ENCODE results near the gene ABCA1.

Gene ABCA1

DNA sequence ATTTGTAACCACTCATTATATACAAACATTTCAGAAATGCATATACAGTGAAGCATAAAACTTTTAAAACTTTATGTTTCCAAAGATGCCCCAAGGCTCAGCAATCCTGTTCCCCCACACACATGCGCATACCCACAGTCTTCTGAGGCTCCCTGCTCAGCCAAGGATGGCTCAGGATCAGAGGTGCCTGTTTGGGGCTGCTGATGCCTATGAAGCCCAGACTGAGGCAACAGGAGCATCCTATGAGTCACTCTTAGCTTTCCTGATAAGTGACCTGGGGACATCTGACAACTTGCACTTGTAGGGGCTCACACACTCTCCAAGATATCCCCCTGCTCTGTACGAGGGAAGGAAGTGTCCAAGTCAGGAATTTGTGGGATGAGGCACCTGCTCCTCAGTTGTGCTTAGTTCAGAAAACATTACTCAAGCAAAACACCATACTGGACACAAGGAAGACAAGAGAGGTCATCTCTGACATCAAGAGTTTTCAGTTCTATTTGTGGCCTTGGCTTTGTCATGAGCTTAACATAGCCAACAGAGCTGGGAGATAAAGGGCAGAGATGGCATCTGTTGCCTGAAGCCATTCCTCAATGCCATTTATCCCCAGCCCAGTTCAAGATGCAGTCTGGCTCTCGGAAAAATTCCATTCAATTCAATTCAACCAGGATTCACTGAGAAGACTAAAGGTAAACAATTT lies 101.7 kb downstream of the ABCA1 start:
- no peak for TF ChIP-seq EZH2phosphoT487 (IDR thresholded peaks at IDR 0.05; ENCODE audit: low read depth)
- TF ChIP-seq, protein P1, sequence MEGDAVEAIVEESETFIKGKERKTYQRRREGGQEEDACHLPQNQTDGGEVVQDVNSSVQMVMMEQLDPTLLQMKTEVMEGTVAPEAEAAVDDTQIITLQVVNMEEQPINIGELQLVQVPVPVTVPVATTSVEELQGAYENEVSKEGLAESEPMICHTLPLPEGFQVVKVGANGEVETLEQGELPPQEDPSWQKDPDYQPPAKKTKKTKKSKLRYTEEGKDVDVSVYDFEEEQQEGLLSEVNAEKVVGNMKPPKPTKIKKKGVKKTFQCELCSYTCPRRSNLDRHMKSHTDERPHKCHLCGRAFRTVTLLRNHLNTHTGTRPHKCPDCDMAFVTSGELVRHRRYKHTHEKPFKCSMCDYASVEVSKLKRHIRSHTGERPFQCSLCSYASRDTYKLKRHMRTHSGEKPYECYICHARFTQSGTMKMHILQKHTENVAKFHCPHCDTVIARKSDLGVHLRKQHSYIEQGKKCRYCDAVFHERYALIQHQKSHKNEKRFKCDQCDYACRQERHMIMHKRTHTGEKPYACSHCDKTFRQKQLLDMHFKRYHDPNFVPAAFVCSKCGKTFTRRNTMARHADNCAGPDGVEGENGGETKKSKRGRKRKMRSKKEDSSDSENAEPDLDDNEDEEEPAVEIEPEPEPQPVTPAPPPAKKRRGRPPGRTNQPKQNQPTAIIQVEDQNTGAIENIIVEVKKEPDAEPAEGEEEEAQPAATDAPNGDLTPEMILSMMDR (IDR thresholded peaks at IDR 0.05; ENCODE audit: low read depth, low read length), result no peak
- Histone ChIP-seq H4K20me1 (ENCODE audit: insufficient read depth, low read length) (no peaks in the 10 kb centered on the region), H3K9ac (ENCODE audit: low read length) (no peak overlapping the region), H3K4me3 (ENCODE audit: low read length) (no peak overlapping the region), H3K27me3 (ENCODE audit: low read depth, low read length) (peaks cover 17% of the 10 kb centered on the region; the same call in 1 of the 2 replicates), H3K36me3 (replicated peaks; ENCODE audit: low read depth, low read length) (no peaks in the 10 kb centered on the region), H3K79me2 (ENCODE audit: low read length) (no peaks in the 10 kb centered on the region), H3K27ac (ENCODE audit: low read length) (no peak overlapping the region), H3K9me3 (ENCODE audit: insufficient read depth, low read length) (no peaks in the 10 kb centered on the region), H3K4me1 (ENCODE audit: low read length) (no peaks in the 10 kb centered on the region), H3K4me2 (ENCODE audit: low read length) (no peak overlapping the region), H2AFZ (ENCODE audit: low read depth, low read length) (no peak overlapping the region)

DNA sequence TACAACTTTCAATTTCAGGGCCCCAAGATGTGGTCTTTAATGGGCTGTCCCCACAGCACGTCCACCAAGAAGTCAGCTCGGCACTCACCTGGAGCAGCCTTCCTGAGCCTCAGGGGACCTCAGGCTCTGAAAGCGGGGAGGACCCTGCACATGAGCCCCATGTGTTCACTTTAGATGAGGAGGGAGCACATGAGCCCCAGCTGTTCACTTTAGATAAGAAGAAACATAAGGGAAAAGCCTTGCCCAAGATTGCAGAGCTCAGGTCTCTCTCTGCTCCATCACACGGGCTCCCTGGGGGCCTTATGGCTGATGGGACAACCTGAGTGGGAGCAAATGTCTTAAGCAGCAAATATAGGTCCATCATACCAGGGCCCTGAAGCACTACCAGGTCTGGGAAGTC lies 107.6 kb downstream of the ABCA1 start:
- H3K4me3 ChIP-seq (ENCODE audit: low read length), result no peak overlapping the region
- H3K4me2 ChIP-seq (ENCODE audit: low read length), result no peak overlapping the region
- peaks cover 7% of the 10 kb centered on the region; the same call in 1 of the 2 replicates for H3K27me3 ChIP-seq (ENCODE audit: low read depth, low read length)
- H3K9ac ChIP-seq (ENCODE audit: low read length), result no peak overlapping the region
- H3K27ac ChIP-seq (ENCODE audit: low read length), result no peak overlapping the region
- H2AFZ ChIP-seq (ENCODE audit: low read depth, low read length), result no peak overlapping the region
- no peaks in the 10 kb centered on the region for H3K79me2 ChIP-seq (ENCODE audit: low read length)
- no peak for TF ChIP-seq EZH2phosphoT487 (IDR thresholded peaks at IDR 0.05; ENCODE audit: low read depth)
- TF ChIP-seq, protein P1 (IDR thresholded peaks at IDR 0.05; ENCODE audit: low read depth, low read length), result no peak
- H3K9me3 ChIP-seq (ENCODE audit: insufficient read depth, low read length), result no peaks in the 10 kb centered on the region
- no peaks in the 10 kb centered on the region for H4K20me1 ChIP-seq (ENCODE audit: insufficient read depth, low read length)
- H3K36me3 ChIP-seq (replicated peaks; ENCODE audit: low read depth, low read length), result no peaks in the 10 kb centered on the region
- H3K4me1 ChIP-seq (ENCODE audit: low read length), result no peaks in the 10 kb centered on the region

DNA sequence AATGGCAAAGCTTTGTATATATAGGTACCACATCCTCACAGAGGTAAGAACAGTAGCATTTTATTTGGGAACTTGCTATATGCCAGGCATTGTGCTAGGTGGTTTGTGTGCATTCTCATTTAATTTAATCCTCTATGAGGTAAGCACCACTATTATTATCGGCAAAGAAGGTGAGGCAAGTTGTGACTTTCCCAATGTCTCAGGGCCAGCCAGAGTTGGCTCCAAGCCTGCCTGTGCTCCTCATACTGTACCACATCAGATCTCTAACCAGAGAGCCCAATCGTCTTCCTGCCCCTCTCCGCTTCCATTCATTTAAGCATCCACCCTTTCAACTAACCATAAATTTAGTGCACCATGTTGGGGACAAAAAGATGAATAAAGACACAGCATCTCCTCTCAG lies 108.9 kb downstream of the ABCA1 start:
- Histone ChIP-seq H3K9ac (ENCODE audit: low read length) (no peak overlapping the region), H2AFZ (ENCODE audit: low read depth, low read length) (no peak overlapping the region), H3K79me2 (ENCODE audit: low read length) (no peaks in the 10 kb centered on the region), H4K20me1 (ENCODE audit: insufficient read depth, low read length) (no peaks in the 10 kb centered on the region), H3K4me2 (ENCODE audit: low read length) (no peak overlapping the region), H3K4me3 (ENCODE audit: low read length) (no peak overlapping the region), H3K27ac (ENCODE audit: low read length) (no peak overlapping the region), H3K4me1 (ENCODE audit: low read length) (no peaks in the 10 kb centered on the region), H3K36me3 (replicated peaks; ENCODE audit: low read depth, low read length) (no peaks in the 10 kb centered on the region), H3K9me3 (ENCODE audit: insufficient read depth, low read length) (no peaks in the 10 kb centered on the region), H3K27me3 (ENCODE audit: low read depth, low read length) (peaks cover 7% of the 10 kb centered on the region; the same call in 1 of the 2 replicates)
- TF ChIP-seq EZH2phosphoT487 (IDR thresholded peaks at IDR 0.05; ENCODE audit: low read depth), result no peak
- TF ChIP-seq, protein P1 (IDR thresholded peaks at IDR 0.05; ENCODE audit: low read depth, low read length), result no peak

DNA sequence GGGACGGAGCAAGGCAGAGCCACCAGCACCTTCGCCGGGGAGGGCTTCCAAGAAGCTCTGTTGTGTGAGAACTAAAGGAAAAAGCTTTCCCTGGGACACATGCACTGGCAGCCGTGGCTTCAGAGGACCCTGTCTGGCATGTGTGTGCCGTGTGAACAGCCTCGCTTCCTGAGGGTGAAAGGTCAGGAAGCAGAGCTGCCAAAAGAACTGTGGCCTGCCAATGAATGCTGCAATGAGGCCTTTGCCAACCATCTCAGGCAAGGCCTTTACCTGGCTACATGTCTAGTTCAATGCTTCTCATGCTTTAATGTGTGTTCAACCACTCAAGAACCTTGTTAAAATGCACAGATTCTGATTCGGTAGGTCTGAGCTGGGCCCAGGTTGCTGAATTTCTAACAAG lies 110.5 kb downstream of the ABCA1 start:
- Histone ChIP-seq H4K20me1 (ENCODE audit: insufficient read depth, low read length) (no peaks in the 10 kb centered on the region), H3K79me2 (ENCODE audit: low read length) (no peaks in the 10 kb centered on the region), H3K36me3 (replicated peaks; ENCODE audit: low read depth, low read length) (no peaks in the 10 kb centered on the region), H3K27ac (ENCODE audit: low read length) (no peak overlapping the region), H3K4me2 (ENCODE audit: low read length) (no peak overlapping the region), H3K4me3 (ENCODE audit: low read length) (no peak overlapping the region), H3K9ac (ENCODE audit: low read length) (no peak overlapping the region), H3K9me3 (ENCODE audit: insufficient read depth, low read length) (no peaks in the 10 kb centered on the region), H2AFZ (ENCODE audit: low read depth, low read length) (no peak overlapping the region), H3K27me3 (ENCODE audit: low read depth, low read length) (no peaks in the 10 kb centered on the region; the same call in 1 of the 2 replicates), H3K4me1 (ENCODE audit: low read length) (no peaks in the 10 kb centered on the region)
- no peak for TF ChIP-seq EZH2phosphoT487 (IDR thresholded peaks at IDR 0.05; ENCODE audit: low read depth)
- TF ChIP-seq, protein P1 (IDR thresholded peaks at IDR 0.05; ENCODE audit: low read depth, low read length), result no peak

All from OCI-LY3 (cell line).